Adipose tissue (tissue), 3 donors: ENCODE measurements around the gene ZMYM4. TPM values are rescaled to one million over a fixed set of nuclear protein-coding genes. Genes with fewer than 3 reads are reported as not detected.
"Not testable (repeated sequence)": the region's sequence is repeated elsewhere in the genome, so short reads cannot be mapped to it uniquely, and the experiment has no call there.

Experiments used
- H3K27ac ChIP-seq: one replicate; pipeline ENCODE4 v1.5.1; 2013; ENCODE audit warnings: low read depth, low read length
- WGBS, 3 donors: extraction: QIAGEN DNeasy Blood & Tissue Kit; methylation state at CpG; one replicate each; pipeline ENCODE4 v1.1.7; 2013; 5-methylcytosine and 5-hydroxymethylcytosine counted together
- polyA plus RNA-seq, 3 donors: library from polyadenylated mRNA; stranded (reverse); fragments of 200-250 nt; gene quantifications; one replicate each; pipeline ENCODE4 v1.2.3, GENCODE V29; 2013
- donor health status: healthy with polysubstance abuse.
- donor health status: Bipolar disorder and iron deficiency.
- donor health status: healthy.

The ZMYM4 gene
- polyA plus RNA-seq, result 10 to 100 TPM in 2 of 3 donors, 1 to 10 TPM in 1; 5.9 to 10.6 (median 10.2) TPM

DNA sequence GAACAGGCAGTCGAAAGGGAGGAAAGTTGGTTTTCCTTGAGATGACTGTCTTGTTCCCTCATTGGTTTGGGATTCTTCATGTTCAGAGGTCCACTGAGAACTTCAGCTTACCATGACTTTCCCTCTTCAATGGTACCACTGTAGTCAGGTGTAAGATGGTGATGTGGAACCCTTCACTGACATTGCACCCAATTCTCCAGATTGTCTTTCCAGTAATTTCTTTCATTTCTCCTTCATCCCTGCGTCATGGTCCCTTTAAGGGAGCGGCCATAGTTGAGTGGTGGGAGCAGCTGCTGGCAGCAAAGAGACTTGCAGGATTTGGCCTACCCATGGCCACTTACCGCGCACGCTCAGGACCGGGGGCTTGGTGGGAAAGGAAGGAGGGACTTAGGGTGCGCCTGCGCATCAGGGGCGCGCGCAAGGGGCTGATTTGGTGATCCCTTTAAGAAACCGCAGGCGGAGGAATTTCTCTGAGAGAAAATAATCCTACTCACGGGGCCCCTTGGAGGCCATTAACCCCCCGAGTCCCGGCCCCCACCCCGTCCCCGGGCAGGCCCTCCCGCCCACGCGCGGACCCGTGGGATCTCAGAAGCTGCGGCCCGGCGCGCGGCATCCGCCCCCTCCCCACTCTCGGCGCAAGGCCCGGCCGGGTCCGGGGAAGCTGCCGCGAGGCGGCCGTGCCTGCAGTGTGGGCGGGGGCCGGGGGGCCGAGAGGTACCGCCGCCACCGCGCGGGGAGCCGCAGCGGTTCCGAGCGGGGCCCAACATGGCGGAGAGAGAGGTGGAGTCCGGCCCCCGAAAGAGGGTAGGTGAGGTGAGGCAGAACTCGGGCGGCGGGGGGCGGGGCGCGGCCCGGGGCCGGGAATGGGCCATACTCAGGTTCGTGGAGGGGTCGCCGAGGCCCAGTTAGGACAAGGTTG lies at the start of gene ZMYM4:
TSS of gene ZMYM4 (plus strand) at position 428 of the 919 bp plus-strand sequence. CDS start at position 766, 338 bp downstream.
- 2 to 4% (median 2%) methylated on average over 38 to 65 of the region's 65 CpGs for WGBS, 3 donors

DNA sequence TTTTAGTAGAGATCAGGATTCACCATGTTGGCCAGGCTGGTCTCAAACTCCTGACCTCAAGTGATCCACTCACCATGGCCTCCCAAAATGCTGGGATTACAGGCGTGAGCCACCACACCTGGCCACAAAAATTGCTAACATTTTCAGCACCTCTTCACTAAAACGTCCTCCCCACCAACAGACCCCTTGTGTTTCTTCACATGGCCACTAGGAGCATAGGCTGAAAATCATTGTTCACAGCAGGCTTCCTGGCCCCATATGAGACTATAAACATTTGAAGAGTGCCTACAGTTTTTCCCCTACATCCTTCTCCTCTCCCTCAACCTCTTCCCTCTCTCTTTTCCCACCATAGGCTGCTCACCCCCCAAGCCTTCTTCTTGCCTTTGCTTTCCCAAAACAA lies 47.5 kb upstream of the ZMYM4 start:
- H3K27ac ChIP-seq, result no peak overlapping the region
- 51 to 56% (median 53%) methylated on average over 2 of the region's 2 CpGs for WGBS, 3 donors

More for the DNA sequence above, at the start of gene ZMYM4:
- H3K27ac ChIP-seq, result no peak within 1 kb of the TSS

DNA sequence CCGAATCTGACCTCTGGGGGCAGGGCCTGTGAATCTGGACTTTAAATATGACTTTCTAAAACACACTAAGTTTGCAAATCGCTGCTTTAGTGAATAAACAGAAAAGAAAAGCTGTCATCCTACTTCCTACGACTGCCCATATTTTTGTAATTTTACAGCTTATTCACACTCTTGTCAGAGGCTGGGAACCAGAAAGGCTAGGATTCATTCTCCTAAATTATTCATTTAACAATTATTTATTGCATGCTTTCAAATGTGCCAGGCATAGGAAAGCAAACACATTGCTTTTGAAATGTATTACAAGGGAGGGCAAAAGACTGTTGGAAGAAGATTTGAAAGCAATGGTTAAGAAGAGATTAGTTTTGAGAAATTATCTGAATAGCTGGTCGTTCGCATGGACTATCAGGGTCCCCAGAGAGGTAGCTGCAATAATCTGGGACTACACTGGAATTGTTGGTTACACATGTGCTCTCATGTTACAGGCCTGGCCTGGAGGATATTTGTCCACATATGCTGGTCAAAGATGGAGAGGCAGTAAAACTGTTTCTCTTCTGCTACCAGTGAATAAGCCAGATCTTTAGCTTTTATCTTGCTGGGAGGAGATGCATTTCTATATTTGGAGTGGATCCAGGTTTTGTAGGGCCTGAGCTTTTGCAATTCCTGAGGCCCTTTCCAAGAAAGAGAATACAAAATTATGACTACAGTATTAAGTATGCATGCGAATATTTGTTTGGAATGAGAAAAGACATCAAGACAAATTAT lies 46.0 kb upstream of the ZMYM4 start:
- no peak overlapping the region for H3K27ac ChIP-seq
- 43 to 64% (median 57%) methylated on average over 6 of the region's 6 CpGs for WGBS, 3 donors

DNA sequence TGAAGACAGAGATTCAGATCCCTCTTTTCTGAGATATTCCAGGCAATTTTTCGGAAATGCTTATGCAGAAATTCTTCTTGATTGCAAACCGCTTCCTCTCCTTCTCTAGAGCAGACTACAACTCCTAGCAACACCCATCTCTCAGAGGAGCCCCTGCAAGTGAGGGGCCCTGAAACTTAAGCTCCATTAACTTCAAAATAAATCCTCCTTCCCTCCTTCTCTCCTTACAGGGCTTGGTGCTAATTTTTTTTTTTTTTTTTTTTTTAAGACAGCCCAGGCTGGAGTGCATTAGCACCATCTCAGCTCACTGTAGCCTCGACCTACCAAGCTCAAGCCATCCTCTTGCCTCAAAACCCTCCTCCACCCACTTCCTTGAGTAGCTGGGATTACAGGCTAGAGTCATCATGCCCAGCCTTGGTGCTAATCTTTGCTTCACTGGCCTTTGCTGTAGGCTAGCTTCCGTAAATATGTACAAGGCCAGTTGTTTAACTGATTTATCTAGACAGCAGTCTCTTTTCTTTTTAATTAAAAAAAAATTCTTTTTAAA lies 45.4 kb upstream of the ZMYM4 start:
- no peak overlapping the region for H3K27ac ChIP-seq

DNA sequence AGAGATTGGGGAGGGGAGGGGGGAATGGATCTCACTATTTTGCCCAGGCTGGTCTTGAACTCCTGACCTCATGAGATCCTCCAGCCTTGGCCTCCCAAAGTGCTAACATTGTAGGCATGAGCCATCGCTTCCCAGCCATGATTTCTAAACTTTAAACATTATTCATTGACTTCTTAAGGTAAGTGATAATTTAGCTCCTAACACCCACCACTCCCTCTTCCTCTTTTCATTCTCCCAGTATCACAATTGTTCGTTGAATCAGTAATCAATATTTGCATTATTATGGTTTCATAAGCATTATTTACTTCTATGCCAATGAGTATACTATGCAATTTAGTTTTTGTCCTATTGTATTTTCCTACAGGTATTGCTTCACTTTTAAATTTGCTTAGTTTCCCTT lies 42.0 kb upstream of the ZMYM4 start:
- WGBS, 3 donors, result 86 to 92% (median 92%) methylated on average over 2 of the region's 2 CpGs
- H3K27ac ChIP-seq, result no peak overlapping the region

More for the DNA sequence above, 45.4 kb upstream of the ZMYM4 start:
- 68 to 78% (median 72%) methylated on average over 4 of the region's 4 CpGs for WGBS, 3 donors

DNA sequence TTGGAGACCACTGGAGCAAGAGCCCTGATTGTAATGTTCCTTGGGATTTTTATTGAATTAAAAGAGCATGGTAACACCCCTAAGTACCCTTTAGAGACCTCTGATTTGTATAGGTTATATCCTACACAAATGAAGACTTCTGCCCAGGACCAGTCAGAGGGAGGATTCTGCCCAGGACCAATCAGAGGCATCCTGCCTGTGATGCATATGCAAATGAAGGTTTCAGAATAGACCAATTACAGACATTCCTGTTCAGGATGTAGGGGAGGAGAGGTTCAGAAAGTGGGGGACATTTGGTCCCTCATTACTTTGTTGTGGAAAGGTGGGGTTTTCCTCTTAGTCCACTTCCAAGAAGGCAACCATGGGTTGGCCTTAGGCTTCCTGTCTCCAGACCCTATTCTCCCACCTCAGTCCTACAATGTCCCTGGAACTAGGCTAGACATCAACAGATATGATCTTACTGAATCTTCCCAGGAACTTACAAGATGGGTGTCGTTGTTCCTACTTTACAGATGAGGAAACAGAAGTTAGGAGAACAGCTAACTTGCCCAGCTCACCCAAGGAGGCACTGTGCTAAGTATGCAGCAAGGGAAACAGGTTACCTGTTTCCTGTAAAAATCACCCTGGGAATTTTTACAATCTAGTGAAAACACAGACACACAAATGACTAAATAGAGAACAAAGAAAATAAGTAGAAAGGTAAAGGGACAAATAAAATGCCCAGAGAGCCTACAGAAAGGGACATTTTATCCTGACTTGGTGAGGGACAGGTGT lies 38.7 kb upstream of the ZMYM4 start:
- 58 to 81% (median 62%) methylated on average over 1 of the region's 1 CpG for WGBS, 3 donors
- no peak overlapping the region for H3K27ac ChIP-seq

DNA sequence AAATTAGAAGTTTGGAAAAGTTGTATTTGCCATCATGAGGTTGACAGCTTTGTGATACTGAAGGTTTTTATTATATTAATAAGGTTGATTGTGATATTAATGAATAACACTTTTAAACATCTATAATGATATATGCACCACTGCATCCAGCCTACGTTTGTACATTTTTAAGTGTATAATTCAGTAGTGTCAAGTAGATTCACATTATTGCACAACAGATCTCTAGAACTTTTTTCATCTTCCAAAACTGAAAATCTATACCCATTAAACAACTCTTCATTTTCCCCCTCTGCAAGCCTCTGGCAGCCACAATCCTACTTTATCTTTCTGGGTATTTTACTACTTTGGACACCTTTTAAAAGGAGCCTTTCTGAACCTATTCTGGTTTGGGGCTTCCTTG lies 37.2 kb upstream of the ZMYM4 start:
- WGBS, 3 donors, result 23 to 68% (median 64%) methylated on average over 1 of the region's 1 CpG
- H3K27ac ChIP-seq, result no peak overlapping the region

DNA sequence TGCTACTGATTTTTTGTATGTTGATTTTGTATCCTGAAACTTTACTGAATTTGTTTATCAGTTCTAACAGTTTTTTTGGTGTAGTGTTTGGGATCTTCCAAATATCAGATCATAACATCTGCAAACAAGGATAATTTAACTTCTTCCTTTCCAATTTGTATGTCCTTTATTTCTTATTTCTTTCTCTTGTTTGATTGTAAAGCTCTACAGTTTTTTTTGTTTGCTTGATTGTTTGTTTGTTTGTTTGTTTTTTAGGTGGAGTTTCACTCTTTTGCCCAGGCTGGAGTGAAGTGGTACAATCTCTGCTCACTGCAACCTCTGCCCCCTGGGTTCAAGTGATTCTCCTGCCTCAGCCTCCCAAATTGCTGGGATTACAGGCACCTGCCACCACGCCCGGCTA lies 31.7 kb upstream of the ZMYM4 start:
- not testable (repeated sequence) for H3K27ac ChIP-seq
- WGBS, 3 donors, result 92 to 97% (median 92%) methylated on average over 2 of the region's 2 CpGs

DNA sequence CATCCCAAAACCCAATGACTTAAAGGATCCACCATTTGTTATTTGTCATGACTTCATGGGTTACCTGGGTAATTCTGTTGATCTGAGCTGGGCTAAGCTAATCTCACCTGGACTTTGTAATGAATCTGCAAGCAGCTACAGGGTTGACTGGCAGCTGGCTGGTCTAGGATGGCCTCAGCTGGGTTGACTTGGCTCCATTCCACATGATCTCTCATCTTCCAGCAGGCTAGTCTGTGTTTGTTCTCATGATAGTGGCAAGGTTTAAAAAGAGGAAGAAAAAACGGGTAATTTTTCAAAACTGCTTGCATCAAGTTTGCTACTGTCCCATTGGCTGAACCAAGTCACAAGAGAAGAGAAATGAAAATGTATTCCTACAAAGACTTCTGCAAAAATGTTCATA lies 24.8 kb upstream of the ZMYM4 start:
- WGBS, 3 donors, result 18 to 42% (median 29%) methylated on average over 1 of the region's 1 CpG

DNA sequence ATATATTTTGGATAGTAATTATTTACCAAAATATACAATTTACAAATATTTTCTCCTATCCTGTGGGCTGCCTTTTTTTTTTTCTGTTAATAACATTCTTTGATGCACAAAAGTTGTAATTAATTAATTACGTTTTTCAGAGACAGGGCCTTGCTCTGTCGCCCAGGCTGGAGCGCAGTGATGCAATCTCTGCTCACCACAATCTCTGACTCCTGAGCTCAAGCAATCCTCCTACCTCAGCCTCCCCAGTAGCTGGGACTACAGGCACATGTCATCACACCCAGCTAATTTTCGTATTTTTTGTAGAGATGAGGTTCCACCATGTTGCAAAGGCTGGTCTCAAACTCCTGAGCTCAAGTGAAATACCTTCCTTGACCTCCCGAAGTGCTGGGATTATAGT lies 21.3 kb upstream of the ZMYM4 start:
- no peak overlapping the region for H3K27ac ChIP-seq
- 93 to 95% (median 95%) methylated on average over 5 of the region's 5 CpGs for WGBS, 3 donors

More for the DNA sequence above, 24.8 kb upstream of the ZMYM4 start:
- no peak overlapping the region for H3K27ac ChIP-seq

DNA sequence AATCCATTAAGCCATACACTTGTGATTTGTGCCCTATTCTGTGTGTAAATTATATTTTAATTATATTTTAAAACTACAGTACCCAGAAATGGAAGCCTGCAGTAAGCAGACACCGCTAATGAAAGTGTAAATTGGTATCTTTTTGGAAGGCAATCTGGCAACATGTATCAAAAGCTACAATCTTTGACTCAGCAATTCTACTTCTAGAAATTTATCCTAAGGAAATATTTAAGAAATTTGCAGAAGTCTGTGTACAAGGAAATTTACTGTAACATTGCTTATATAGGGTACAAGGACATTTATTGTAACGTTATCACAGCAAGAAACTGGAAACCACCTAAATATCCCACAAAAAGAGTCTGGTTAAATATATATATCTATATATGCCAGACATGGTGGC lies 14.6 kb upstream of the ZMYM4 start:
- 93 to 96% (median 94%) methylated on average over 2 of the region's 2 CpGs for WGBS, 3 donors
- H3K27ac ChIP-seq, result no peak overlapping the region

DNA sequence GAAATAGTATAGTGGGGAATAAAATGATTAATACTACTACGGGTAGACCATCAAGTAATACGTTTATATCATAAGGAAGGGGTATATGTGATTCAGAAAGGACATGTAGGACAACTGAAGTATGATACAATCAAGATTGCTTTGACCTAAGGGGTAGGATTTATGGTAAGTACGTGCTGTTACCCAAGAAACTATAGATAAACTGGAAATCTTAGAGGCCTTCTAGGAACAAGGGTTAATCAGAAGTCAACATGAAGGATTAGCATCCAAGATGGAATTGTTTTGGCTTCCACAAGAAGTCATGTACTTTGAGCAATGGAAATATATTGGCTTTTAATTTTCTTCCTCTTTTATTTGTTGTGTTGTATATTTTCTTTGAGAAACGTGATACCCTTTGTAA lies 13.2 kb upstream of the ZMYM4 start:
- 89 to 92% (median 89%) methylated on average over 4 of the region's 4 CpGs for WGBS, 3 donors

DNA sequence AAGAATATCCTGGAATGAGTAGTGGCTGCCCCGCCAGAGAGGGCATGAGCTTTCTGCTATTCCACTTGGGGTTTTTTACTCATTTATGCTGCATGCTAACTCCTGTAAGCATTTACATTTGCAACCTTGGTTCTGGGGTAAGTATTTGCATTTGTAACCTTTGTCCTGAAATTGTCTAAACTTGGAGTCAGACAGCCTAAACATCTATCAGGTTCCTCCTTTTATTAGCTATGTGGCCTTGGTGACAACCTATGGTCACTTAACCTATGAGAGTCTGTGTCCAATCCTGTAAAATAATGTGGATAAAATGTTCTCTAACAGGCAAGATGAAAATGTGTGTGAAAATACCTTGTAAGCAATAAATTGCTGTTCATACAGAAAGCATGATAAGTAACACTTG lies 8.9 kb upstream of the ZMYM4 start:
- 82 to 88% (median 86%) methylated on average over 1 of the region's 1 CpG for WGBS, 3 donors
- H3K27ac ChIP-seq, result no peak overlapping the region

More for the DNA sequence above, 13.2 kb upstream of the ZMYM4 start:
- H3K27ac ChIP-seq, result no peak overlapping the region

DNA sequence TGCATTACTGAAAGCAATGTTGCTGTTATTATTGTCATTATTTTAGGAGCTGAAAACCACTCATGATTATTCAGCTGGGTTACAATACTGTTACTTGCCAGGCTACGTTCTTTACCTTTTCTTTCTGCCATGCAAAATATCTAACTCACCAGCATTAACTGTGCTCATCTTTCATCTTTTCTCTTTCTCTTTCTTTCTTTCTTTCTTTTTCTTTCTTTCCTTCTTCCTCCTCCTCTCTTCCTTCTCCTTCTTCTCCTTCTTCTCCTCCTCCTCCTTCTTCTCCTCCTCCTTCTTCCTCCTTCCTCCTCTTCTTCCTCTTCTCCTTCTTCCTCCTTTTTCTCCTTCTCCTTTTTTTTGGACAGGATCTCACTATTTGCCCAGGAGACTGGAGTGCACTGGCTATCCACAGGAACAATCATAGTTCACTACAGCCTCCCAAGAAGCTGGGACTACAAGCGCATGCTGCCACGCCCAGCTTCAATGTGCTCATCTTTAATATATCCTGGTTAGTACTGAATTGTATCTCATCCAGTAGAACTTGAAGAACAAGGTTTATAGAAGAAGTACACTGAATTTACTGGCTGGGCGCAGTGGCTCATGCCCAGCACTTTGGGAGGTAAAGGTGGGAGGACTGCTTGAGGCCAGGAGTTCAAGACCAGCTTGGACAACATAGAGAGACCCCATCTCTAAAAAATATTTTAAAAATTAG lies 6.9 kb upstream of the ZMYM4 start:
- no peak overlapping the region for H3K27ac ChIP-seq
- 90 to 95% (median 90%) methylated on average over 4 of the region's 4 CpGs for WGBS, 3 donors

DNA sequence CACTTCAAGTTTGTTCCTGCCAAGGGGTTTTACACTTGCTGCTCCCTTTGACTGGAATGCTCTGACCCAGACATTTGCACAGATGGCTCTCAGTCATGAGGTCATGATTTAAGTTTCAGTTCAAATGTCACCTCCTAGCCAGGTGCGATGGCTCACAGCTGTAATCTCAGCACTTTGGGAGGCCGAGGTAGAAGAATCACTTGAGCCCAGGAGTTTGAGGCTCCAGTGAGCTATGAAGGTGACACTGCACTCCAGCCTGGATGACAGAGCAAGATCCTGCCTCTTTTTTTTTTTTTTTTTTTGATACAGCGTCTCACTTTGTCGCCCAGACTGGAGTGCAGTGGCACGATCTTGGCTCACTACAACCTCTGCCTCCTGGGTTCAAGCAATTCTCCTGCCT lies 4.5 kb upstream of the ZMYM4 start:
- no peak overlapping the region for H3K27ac ChIP-seq
- WGBS, 3 donors, result 90 to 92% (median 91%) methylated on average over 3 to 5 of the region's 5 CpGs

DNA sequence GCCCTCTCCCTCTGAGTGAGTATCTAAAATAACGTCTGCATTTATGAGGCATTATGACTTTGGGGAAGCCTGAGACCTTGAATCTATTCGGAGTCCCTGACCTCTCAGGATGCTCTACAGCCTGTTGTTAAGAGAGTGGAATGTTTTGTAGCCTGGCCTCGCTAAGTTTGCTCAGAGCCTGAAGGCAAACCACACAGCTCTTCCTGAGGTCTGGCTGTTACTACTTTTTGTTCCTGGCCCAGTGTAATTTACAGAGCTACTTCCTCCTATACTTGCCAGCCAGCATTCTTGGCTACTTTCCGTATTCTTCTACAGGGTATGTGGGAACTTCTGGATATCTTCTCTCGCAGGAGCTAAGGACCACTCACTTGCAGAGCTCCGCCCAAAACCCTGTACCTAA lies 3.6 kb upstream of the ZMYM4 start:
- no peak overlapping the region for H3K27ac ChIP-seq
- 17 to 18% (median 18%) methylated on average over 6 of the region's 6 CpGs for WGBS, 3 donors

DNA sequence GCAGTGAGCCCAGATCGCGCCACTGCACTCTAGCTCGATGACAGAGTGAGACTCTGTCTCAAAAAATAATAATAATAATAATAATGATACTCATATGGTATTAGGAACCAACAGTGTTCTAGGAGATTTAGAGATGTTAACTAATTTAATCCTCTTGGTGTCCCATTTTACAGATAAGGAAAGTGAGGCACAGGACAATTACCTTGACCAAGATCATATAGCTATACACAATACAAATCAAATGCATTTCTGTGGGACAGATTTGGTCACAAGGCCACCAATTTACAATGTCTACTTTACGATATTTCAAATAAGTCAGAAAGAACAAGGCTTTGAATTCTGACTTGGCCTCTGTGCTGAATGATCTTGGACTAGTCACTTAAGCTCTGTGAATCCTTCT lies 2.2 kb upstream of the ZMYM4 start:
- no peak overlapping the region for H3K27ac ChIP-seq
- WGBS, 3 donors, result 97 to 99% (median 98%) methylated on average over 4 of the region's 4 CpGs
